Osteocyte (in vitro differentiated cells): ENCODE measurements around the gene ZNF19. TPM values are rescaled to one million over a fixed set of nuclear protein-coding genes. Genes with fewer than 3 reads are reported as not detected.

ENCODE experiments used
- DNase-seq: peaks from one replicate; pipeline ENCODE4 v3.0.0; 2021; ENCODE audit warnings: mixed read lengths; ENCODE audit not compliant: unreplicated experiment; ENCODE audit errors: extremely low spot score
- H3K27ac Mint-ChIP-seq: one replicate; pipeline ENCODE4 v1.8.0; 2021; ENCODE audit warnings: mild to moderate bottlenecking, mixed read lengths; ENCODE audit not compliant: unreplicated experiment
- H3K27me3 Mint-ChIP-seq: one replicate; pipeline ENCODE4 v1.8.0; 2021; ENCODE audit warnings: mixed read lengths; ENCODE audit not compliant: unreplicated experiment
- H3K36me3 Mint-ChIP-seq: one replicate; pipeline ENCODE4 v1.8.0; 2021; ENCODE audit warnings: mixed read lengths; ENCODE audit not compliant: unreplicated experiment
- H3K4me1 Mint-ChIP-seq: one replicate; pipeline ENCODE4 v1.8.0; 2021; ENCODE audit warnings: mixed read lengths; ENCODE audit not compliant: unreplicated experiment
- H3K4me3 Mint-ChIP-seq: one replicate; pipeline ENCODE4 v1.8.0; 2021; ENCODE audit warnings: mild to moderate bottlenecking, moderate library complexity, mixed read lengths; ENCODE audit not compliant: unreplicated experiment
- H3K9me3 Mint-ChIP-seq: one replicate; pipeline ENCODE4 v1.8.0; 2021; ENCODE audit warnings: mixed read lengths; ENCODE audit not compliant: unreplicated experiment
- total RNA-seq: library from RNA; stranded (reverse); gene quantifications from 2 replicates; pipeline ENCODE4 v1.2.1, GENCODE V29; 2021
- TF ChIP-seq, protein P1 (sequence below): fragments of 200-600 bp; sonication (generic); IDR thresholded peaks from 2 replicates; pipeline ENCODE4 v1.5.0; 2021; ENCODE audit warnings: antibody characterized with exemption, mild to moderate bottlenecking, moderate library complexity

Gene ZNF19
- total RNA-seq, 1 donor from 2014 or later = 5.8 TPM

DNA sequence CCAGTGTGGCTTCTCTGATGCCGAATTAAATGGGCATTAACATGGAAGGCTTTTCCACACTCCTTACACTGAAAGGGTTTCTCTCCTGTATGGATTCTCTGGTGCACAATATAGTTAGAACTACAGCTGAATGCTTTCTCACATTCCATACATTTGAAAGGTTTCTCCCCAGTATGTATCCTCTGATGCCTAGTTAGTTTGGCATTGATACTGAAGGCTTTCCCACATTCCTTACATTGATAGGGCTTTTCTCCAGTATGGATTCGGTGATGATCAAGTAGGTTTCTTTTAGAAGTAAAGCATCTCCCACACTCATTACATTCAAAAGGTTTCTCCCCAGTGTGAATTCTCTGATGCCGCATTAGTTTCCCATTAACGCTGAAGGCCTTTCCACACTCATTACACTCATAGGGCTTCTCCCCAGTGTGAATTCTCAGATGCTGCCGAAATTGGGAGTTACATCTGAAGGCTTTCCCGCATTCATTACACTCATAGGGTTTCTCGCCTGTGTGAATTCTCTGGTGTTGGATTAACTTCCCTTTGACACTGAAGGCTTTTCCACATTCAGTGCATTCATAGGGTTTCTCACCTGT, 40.8 kb downstream of the ZNF19 start:
- peaks cover 58% of the 10 kb centered on the region for H3K9me3 Mint-ChIP-seq
- H3K27ac Mint-ChIP-seq = no peak overlapping the region
- H3K36me3 Mint-ChIP-seq = peaks cover 63% of the 10 kb centered on the region
- no peak overlapping the region for H3K4me3 Mint-ChIP-seq
- H3K4me1 Mint-ChIP-seq = no peaks in the 10 kb centered on the region
- no peak for DNase-seq
- H3K27me3 Mint-ChIP-seq = no peaks in the 10 kb centered on the region
- TF ChIP-seq, protein P1, sequence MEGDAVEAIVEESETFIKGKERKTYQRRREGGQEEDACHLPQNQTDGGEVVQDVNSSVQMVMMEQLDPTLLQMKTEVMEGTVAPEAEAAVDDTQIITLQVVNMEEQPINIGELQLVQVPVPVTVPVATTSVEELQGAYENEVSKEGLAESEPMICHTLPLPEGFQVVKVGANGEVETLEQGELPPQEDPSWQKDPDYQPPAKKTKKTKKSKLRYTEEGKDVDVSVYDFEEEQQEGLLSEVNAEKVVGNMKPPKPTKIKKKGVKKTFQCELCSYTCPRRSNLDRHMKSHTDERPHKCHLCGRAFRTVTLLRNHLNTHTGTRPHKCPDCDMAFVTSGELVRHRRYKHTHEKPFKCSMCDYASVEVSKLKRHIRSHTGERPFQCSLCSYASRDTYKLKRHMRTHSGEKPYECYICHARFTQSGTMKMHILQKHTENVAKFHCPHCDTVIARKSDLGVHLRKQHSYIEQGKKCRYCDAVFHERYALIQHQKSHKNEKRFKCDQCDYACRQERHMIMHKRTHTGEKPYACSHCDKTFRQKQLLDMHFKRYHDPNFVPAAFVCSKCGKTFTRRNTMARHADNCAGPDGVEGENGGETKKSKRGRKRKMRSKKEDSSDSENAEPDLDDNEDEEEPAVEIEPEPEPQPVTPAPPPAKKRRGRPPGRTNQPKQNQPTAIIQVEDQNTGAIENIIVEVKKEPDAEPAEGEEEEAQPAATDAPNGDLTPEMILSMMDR = no peak

DNA sequence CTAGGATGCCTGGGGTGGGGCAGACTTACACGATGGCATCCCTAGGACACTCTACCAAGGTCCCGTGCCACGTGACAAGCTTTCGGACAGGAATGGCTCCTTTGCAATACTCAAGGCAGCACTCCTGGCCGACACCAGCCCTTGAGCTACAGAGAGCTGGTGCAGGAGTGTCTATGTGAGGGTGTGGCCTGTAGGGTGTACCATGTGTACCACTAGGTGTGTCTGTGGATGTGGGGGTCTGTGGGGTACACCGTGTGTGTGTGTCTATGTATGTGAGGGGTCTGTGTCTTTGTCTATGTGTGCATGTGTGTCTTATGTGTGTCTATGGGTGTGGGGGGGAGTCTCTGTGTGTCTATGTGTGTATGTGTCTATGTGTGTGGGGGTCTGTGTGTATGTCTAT, 45.4 kb downstream of the ZNF19 start:
- H3K27me3 Mint-ChIP-seq = no peaks in the 10 kb centered on the region
- TF ChIP-seq, protein P1 = no peak
- DNase-seq = peak; percentile 76
- H3K4me3 Mint-ChIP-seq = no peak overlapping the region
- no peaks in the 10 kb centered on the region for H3K4me1 Mint-ChIP-seq
- peaks cover 31% of the 10 kb centered on the region for H3K9me3 Mint-ChIP-seq
- H3K36me3 Mint-ChIP-seq = peaks cover 16% of the 10 kb centered on the region
- no peak overlapping the region for H3K27ac Mint-ChIP-seq

DNA sequence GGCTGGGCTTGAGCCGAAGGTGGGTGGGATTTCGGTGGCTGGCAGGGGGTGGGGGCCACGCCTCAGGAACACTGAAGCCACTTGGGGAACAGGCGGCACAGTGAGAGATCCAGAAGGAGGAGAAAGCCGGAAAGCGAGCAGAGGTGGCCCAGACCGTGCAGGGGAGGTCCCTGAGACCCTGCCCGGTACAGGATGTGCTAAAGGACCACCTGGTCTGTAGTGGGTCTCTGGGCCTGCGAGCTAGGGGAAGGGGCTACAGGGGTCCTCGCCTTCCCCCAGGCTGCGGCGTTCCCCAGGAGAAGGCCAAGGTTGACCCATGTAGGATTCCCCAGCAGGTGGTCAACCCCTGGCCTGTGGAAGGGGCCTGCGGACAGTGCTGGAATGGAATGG, 47.1 kb downstream of the ZNF19 start, which contains the start of gene TLE7:
TLE7 (minus strand) TSS at position 4 of the 390 bp plus-strand sequence. CDS start 8,730 bp downstream, outside the sequence.
- no peak within 1 kb of the TSS for H3K4me3 Mint-ChIP-seq
- DNase-seq = peak; percentile 68
- H3K27me3 Mint-ChIP-seq = no peaks in the 10 kb centered on the region
- H3K36me3 Mint-ChIP-seq = no peaks in the 10 kb centered on the region
- no peaks in the 10 kb centered on the region for H3K4me1 Mint-ChIP-seq
- H3K27ac Mint-ChIP-seq = no peak within 1 kb of the TSS
- TF ChIP-seq, protein P1 = no peak
- H3K9me3 Mint-ChIP-seq = peaks cover 25% of the 10 kb centered on the region

DNA sequence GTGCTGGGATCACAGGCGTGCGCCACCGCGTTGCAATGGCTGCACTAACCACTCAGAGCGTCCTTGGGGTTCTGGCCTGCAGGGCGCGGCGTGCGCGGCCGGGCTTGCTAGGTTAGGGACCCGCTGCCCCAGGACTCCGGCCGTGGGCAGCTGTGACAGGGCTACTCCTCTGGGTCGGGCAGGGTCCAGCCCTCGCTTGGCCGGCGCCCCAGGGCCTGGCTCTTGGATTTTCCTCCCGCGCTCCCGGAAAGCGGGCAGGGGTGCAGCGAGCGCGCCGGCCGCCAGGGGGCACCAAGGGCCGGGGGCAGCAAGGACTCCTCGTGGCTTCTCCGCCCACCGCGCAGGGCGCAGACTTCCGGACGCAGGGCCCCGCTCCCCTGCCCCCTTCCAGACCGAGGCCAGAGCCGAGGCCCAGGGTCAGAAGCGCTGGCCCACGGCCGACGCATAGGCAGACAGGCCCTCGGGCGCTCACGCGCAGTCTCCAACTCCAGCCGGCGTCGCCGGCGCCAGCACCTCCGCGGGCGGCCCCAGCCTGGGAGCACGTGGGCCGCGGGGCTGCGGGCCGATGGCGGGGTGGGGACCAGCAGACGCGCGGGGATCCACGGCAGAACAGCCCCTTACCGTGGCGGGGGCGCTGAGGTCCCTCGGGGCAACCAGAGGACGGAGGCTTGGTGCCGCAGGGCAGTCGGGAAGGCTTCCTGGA, 47.6 kb downstream of the ZNF19 start:
- H3K27me3 Mint-ChIP-seq = no peaks in the 10 kb centered on the region
- no peak for DNase-seq
- no peak overlapping the region for H3K27ac Mint-ChIP-seq
- TF ChIP-seq, protein P1 = no peak
- H3K9me3 Mint-ChIP-seq = peaks cover 25% of the 10 kb centered on the region
- no peaks in the 10 kb centered on the region for H3K36me3 Mint-ChIP-seq
- no peak overlapping the region for H3K4me3 Mint-ChIP-seq
- no peaks in the 10 kb centered on the region for H3K4me1 Mint-ChIP-seq

DNA sequence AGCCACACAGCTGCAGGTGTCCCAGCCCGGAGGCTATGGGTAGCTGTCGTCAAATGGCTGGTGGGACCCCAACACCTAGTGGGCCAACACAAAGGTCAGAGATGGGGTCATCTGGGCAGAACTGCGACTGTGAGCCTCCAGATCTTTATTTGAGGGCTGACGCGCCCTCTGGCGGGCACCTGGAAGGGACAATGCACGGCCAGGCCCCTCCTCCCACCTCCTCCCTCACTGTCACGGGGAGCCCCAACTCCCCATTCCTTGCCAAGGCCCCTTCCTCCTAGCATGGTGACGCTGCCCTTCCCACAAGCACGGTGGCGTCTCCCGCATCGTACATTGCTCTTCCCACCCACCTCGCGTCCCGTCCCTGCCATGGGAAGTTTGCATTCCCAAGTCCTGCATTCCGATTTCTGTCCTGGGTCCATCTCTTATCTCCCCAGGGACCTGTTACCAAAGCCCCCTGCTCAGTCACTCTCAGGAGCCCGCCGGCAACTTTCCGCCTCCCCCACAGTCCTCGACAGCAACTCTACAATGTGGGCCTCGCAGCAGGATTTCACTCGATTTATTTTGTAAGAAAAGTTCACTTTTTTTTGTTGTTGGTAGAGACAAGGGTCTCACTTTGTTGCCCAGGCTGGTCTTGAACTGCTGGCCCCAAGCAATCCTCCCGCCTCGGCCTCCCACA, 48.3 kb downstream of the ZNF19 start:
- TF ChIP-seq, protein P1 = no peak
- no peaks in the 10 kb centered on the region for H3K36me3 Mint-ChIP-seq
- H3K4me1 Mint-ChIP-seq = no peaks in the 10 kb centered on the region

More for the DNA sequence above, 48.3 kb downstream of the ZNF19 start:
- DNase-seq = no peak
- no peak overlapping the region for H3K27ac Mint-ChIP-seq
- H3K4me3 Mint-ChIP-seq = no peak overlapping the region
- peaks cover 23% of the 10 kb centered on the region for H3K9me3 Mint-ChIP-seq
- H3K27me3 Mint-ChIP-seq = no peaks in the 10 kb centered on the region
